HepG2 (cell line): ENCODE results near the gene EGLN1. TPM values are rescaled to one million over a fixed set of nuclear protein-coding genes. Genes with fewer than 3 reads are reported as not detected.
A peak's percentile ranks its signal among the peaks of the same experiment; 100 is the strongest.

ENCODE experiments used
- ESRRA ChIP-seq: sonication (generic); formaldehyde crosslinking; IDR thresholded peaks from 2 replicates; pipeline ENCODE4 v1.5.1; 2020; ENCODE audit warnings: mild to moderate bottlenecking, low read depth, missing genetic modification reagents
- MEF2D ChIP-seq: sonication (generic); formaldehyde crosslinking; IDR thresholded peaks from 2 replicates; pipeline ENCODE4 v1.5.1; 2020; ENCODE audit warnings: mild to moderate bottlenecking, missing genetic modification reagents
- MIER2 ChIP-seq: IDR thresholded peaks from 2 replicates; pipeline ENCODE4 v1.6.1; 2016; ENCODE audit warnings: missing biosample characterization, missing genetic modification reagents
- MTA1 ChIP-seq: sonication (generic); formaldehyde crosslinking; IDR thresholded peaks from 2 replicates; pipeline ENCODE4 v1.4.0; 2020; ENCODE audit warnings: missing genetic modification reagents, mild to moderate bottlenecking, borderline replicate concordance
- NAIF1 ChIP-seq: sonication (generic); formaldehyde crosslinking; IDR thresholded peaks from 2 replicates; pipeline ENCODE4 v1.5.0; 2020; ENCODE audit warnings: mild to moderate bottlenecking, missing genetic modification reagents, borderline replicate concordance
- NFIB ChIP-seq: sonication (generic); formaldehyde crosslinking; IDR thresholded peaks from 2 replicates; pipeline ENCODE4 v1.9.0; 2021; ENCODE audit warnings: missing genetic modification reagents, mild to moderate bottlenecking, borderline replicate concordance
- PPARG ChIP-seq: conservative IDR thresholded peaks from 2 replicates; pipeline ENCODE4 v1.6.1; 2016; ENCODE audit warnings: missing biosample characterization, missing genetic modification reagents
- RBM22 ChIP-seq: fragments of 200-400 bp; formaldehyde crosslinking; optimal IDR thresholded peaks from 2 replicates; pipeline ENCODE3; 2017; ENCODE audit warnings: mild to moderate bottlenecking, low read length, moderate library complexity
- SMAD3 ChIP-seq: sonication (generic); formaldehyde crosslinking; IDR thresholded peaks from 2 replicates; pipeline ENCODE4 v1.4.0; 2020; ENCODE audit warnings: missing genetic modification reagents
- TOE1 ChIP-seq: sonication (generic); formaldehyde crosslinking; IDR thresholded peaks from 2 replicates; pipeline ENCODE4 v1.4.0; 2020; ENCODE audit warnings: mild to moderate bottlenecking, missing genetic modification reagents
- WIZ ChIP-seq: sonication (generic); formaldehyde crosslinking; IDR thresholded peaks from 2 replicates; pipeline ENCODE4 v1.5.1; 2020; ENCODE audit warnings: mild to moderate bottlenecking, missing genetic modification reagents
- polyA plus RNA-seq, 8 experiments: library from polyadenylated mRNA; depleted of rRNA in 3 of 8; stranded (reverse) in 7 of 8; unstranded in 1 of 8; fragments of >200 nt; fragmentation: Illumina TruSeq in 4 of 8; extraction: Trizol in 4 of 8; gene quantifications; 2 replicates each; pipeline versions ENCODE4 v1.2.1 to v1.2.3, GENCODE V29; 2011 to 2016; ENCODE audit warnings: low read depth in 4 of 8, missing spikeins in 1 of 8, mixed read lengths in 1 of 8; ENCODE audit not compliant: insufficient read depth in 1 of 8
- total RNA-seq, 5 experiments: library from RNA; depleted of rRNA; stranded (reverse); fragments of >200 nt; fragmentation: Illumina TruSeq; extraction: Trizol; gene quantifications; 2 replicates each; pipeline ENCODE4 v1.2.3, GENCODE V29; 2016; ENCODE audit warnings: low read depth in 1 of 5
- TF ChIP-seq, protein P1 (sequence below): sonication (generic); formaldehyde crosslinking; IDR thresholded peaks from 2 replicates; pipeline ENCODE4 v1.5.0; 2020; ENCODE audit warnings: mild to moderate bottlenecking, missing genetic modification reagents, borderline replicate concordance
- TF ChIP-seq, protein P2 (sequence below): IDR thresholded peaks from 2 replicates; pipeline ENCODE4 v1.6.1; 2016
- TF ChIP-seq, protein P3 (sequence below): sonication (generic); formaldehyde crosslinking; conservative IDR thresholded peaks from 2 replicates; pipeline ENCODE4 v1.8.0; 2022; ENCODE audit warnings: mild to moderate bottlenecking, moderate library complexity, missing genetic modification reagents
- TF ChIP-seq, protein P4 (sequence below): sonication (generic); formaldehyde crosslinking; IDR thresholded peaks from 2 replicates; pipeline ENCODE4 v1.4.0; 2020; ENCODE audit warnings: mild to moderate bottlenecking, missing genetic modification reagents
- TF ChIP-seq, protein P5 (sequence below): sonication (generic); formaldehyde crosslinking; IDR thresholded peaks from 2 replicates; pipeline ENCODE4 v1.8.0; 2022; ENCODE audit warnings: mild to moderate bottlenecking, missing genetic modification reagents

Gene EGLN1
- total and polyA plus RNA-seq, 2 of the 13 experiments (the other 11 are each of a cell fraction or from before 2014, with no cell fraction given): 34.4 to 44.1 TPM

DNA sequence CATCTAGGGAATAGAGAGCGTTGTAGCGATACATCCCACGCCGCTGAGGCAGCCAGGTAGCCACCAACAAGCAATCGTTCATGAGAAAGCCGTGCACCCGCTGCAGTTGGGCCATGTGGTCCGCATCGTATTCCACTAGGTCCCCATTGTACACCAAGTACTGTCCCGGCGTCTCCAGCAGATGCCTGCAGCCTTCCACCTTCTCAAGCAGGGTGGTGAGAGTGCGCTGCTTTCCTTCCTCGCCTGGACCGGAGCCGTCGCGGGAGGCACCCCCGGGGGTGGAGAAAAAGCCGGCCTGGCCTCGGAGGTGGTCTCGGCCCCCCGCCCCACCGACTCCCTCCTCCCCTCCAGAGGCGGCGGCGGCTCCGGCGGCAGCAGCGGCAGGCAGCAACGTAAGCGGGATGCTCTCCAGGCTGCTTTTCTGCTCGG lies 85.0 kb downstream of the EGLN1 start (continued):
- TF ChIP-seq, protein P1, sequence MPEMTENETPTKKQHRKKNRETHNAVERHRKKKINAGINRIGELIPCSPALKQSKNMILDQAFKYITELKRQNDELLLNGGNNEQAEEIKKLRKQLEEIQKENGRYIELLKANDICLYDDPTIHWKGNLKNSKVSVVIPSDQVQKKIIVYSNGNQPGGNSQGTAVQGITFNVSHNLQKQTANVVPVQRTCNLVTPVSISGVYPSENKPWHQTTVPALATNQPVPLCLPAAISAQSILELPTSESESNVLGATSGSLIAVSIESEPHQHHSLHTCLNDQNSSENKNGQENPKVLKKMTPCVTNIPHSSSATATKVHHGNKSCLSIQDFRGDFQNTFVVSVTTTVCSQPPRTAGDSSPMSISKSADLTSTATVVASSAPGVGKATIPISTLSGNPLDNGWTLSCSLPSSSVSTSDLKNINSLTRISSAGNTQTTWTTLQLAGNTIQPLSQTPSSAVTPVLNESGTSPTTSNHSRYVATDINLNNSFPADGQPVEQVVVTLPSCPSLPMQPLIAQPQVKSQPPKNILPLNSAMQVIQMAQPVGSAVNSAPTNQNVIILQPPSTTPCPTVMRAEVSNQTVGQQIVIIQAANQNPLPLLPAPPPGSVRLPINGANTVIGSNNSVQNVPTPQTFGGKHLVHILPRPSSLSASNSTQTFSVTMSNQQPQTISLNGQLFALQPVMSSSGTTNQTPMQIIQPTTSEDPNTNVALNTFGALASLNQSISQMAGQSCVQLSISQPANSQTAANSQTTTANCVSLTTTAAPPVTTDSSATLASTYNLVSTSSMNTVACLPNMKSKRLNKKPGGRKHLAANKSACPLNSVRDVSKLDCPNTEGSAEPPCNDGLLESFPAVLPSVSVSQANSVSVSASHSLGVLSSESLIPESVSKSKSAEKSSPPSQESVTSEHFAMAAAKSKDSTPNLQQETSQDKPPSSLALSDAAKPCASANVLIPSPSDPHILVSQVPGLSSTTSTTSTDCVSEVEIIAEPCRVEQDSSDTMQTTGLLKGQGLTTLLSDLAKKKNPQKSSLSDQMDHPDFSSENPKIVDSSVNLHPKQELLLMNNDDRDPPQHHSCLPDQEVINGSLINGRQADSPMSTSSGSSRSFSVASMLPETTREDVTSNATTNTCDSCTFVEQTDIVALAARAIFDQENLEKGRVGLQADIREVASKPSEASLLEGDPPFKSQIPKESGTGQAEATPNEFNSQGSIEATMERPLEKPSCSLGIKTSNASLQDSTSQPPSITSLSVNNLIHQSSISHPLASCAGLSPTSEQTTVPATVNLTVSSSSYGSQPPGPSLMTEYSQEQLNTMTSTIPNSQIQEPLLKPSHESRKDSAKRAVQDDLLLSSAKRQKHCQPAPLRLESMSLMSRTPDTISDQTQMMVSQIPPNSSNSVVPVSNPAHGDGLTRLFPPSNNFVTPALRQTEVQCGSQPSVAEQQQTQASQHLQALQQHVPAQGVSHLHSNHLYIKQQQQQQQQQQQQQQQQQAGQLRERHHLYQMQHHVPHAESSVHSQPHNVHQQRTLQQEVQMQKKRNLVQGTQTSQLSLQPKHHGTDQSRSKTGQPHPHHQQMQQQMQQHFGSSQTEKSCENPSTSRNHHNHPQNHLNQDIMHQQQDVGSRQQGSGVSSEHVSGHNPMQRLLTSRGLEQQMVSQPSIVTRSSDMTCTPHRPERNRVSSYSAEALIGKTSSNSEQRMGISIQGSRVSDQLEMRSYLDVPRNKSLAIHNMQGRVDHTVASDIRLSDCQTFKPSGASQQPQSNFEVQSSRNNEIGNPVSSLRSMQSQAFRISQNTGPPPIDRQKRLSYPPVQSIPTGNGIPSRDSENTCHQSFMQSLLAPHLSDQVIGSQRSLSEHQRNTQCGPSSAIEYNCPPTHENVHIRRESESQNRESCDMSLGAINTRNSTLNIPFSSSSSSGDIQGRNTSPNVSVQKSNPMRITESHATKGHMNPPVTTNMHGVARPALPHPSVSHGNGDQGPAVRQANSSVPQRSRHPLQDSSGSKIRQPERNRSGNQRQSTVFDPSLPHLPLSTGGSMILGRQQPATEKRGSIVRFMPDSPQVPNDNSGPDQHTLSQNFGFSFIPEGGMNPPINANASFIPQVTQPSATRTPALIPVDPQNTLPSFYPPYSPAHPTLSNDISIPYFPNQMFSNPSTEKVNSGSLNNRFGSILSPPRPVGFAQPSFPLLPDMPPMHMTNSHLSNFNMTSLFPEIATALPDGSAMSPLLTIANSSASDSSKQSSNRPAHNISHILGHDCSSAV (CRISPR knock-in tag): no peak
- no peak for TF ChIP-seq MEF2D (CRISPR knock-in tag)
- TF ChIP-seq RBM22: no peak
- TF ChIP-seq, protein P2, sequence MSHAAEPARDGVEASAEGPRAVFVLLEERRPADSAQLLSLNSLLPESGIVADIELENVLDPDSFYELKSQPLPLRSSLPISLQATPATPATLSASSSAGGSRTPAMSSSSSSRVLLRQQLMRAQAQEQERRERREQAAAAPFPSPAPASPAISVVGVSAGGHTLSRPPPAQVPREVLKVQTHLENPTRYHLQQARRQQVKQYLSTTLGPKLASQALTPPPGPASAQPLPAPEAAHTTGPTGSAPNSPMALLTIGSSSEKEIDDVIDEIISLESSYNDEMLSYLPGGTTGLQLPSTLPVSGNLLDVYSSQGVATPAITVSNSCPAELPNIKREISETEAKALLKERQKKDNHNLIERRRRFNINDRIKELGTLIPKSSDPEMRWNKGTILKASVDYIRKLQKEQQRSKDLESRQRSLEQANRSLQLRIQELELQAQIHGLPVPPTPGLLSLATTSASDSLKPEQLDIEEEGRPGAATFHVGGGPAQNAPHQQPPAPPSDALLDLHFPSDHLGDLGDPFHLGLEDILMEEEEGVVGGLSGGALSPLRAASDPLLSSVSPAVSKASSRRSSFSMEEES: no peak
- no peak for TF ChIP-seq PPARG (CRISPR knock-in tag)
- TF ChIP-seq, protein P3, sequence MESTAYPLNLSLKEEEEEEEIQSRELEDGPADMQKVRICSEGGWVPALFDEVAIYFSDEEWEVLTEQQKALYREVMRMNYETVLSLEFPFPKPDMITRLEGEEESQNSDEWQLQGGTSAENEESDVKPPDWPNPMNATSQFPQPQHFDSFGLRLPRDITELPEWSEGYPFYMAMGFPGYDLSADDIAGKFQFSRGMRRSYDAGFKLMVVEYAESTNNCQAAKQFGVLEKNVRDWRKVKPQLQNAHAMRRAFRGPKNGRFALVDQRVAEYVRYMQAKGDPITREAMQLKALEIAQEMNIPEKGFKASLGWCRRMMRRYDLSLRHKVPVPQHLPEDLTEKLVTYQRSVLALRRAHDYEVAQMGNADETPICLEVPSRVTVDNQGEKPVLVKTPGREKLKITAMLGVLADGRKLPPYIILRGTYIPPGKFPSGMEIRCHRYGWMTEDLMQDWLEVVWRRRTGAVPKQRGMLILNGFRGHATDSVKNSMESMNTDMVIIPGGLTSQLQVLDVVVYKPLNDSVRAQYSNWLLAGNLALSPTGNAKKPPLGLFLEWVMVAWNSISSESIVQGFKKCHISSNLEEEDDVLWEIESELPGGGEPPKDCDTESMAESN (CRISPR knock-in tag): 0 out of 2 replicates have a peak, but pooled peaks have one; percentile 16
- peak; percentile 88; the same call in 1 of the 2 replicates for TF ChIP-seq NFIB (CRISPR knock-in tag)
- TF ChIP-seq, protein P4, sequence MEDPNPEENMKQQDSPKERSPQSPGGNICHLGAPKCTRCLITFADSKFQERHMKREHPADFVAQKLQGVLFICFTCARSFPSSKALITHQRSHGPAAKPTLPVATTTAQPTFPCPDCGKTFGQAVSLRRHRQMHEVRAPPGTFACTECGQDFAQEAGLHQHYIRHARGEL (CRISPR knock-in tag): no peak
- no peak for TF ChIP-seq WIZ (CRISPR knock-in tag)
- 0 out of 2 replicates have a peak, but pooled peaks have one; percentile 37 for TF ChIP-seq ESRRA (CRISPR knock-in tag)
- TF ChIP-seq MIER2 (CRISPR knock-in tag): no peak
- no peak for TF ChIP-seq MTA1 (CRISPR knock-in tag)
- no peak for TF ChIP-seq TOE1 (CRISPR knock-in tag)
- TF ChIP-seq, protein P5, sequence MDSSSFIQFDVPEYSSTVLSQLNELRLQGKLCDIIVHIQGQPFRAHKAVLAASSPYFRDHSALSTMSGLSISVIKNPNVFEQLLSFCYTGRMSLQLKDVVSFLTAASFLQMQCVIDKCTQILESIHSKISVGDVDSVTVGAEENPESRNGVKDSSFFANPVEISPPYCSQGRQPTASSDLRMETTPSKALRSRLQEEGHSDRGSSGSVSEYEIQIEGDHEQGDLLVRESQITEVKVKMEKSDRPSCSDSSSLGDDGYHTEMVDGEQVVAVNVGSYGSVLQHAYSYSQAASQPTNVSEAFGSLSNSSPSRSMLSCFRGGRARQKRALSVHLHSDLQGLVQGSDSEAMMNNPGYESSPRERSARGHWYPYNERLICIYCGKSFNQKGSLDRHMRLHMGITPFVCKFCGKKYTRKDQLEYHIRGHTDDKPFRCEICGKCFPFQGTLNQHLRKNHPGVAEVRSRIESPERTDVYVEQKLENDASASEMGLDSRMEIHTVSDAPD (CRISPR knock-in tag): no peak
- no peak for TF ChIP-seq SMAD3 (CRISPR knock-in tag)
- no peak; the same call in 1 of the 2 replicates for TF ChIP-seq NAIF1 (CRISPR knock-in tag)
